Panc1 (cell line): ENCODE data around the gene ADH7. TPM values are rescaled to one million over a fixed set of nuclear protein-coding genes. Genes with fewer than 3 reads are reported as not detected.

Source experiments
- ATAC-seq: fragments of 200-7000 bp; cut with Tn5 transposase; 2 replicates; pipeline ENCODE4 v1.9.1; 2020; ENCODE audit warnings: mild to moderate bottlenecking, moderate library complexity
- BruUV-seq: library from RNA; stranded (reverse); fragments of 400-500 nt; replicated peaks from 2 replicates; lab custom pipeline; 2021; lab: Mats Ljungman, UMichigan
- CTCF ChIA-PET: fragments of 300-600 bp; sonication (Branson Sonifier 250); formaldehyde crosslinking; loops from one replicate; lab custom pipeline; 2022; ENCODE audit warnings: antibody characterized with exemption; lab: Charles Lee
- POLR2A ChIA-PET: fragments of 300-600 bp; sonication (Branson Sonifier 250); formaldehyde crosslinking; loops from one replicate; lab custom pipeline; 2022; ENCODE audit warnings: antibody characterized with exemption; lab: Charles Lee
- DNase-seq: peaks from one replicate; pipeline ENCODE4 v3.0.0-alpha.2; 2010; ENCODE audit warnings: low read depth, low spot score
- H3K27ac ChIP-seq: 2 replicates; pipeline ENCODE4 v1.5.1; 2011; ENCODE audit warnings: mild to moderate bottlenecking, low read length, inconsistent platforms
- H3K27me3 ChIP-seq: fragments of 200-500 bp; sonication (Bioruptor generic); 2 replicates; pipeline ENCODE4 v1.6.0; 2014; ENCODE audit warnings: low read length, inconsistent platforms; ENCODE audit not compliant: control insufficient read depth, insufficient read depth
- H3K36me3 ChIP-seq: fragments of 200-500 bp; sonication (Bioruptor generic); 2 replicates; pipeline ENCODE4 v1.5.1; 2014; ENCODE audit warnings: inconsistent platforms, mild to moderate bottlenecking, low read length, moderate library complexity; ENCODE audit not compliant: control insufficient read depth, insufficient read depth
- H3K4me1 ChIP-seq: 2 replicates; pipeline ENCODE4 v1.5.1; 2011; ENCODE audit warnings: inconsistent platforms, mild to moderate bottlenecking, low read length, moderate library complexity; ENCODE audit not compliant: control insufficient read depth, insufficient read depth
- H3K4me3 ChIP-seq, 2 experiments: 2 replicates each; pipeline ENCODE4 v1.5.1; 2011 to 2012; ENCODE audit warnings: low read depth in 2 of 2, low read length in 2 of 2, mild to moderate bottlenecking in 2 of 2, inconsistent platforms in 1 of 2, moderate library complexity in 1 of 2
- H3K9me3 ChIP-seq: fragments of 200-500 bp; sonication (Bioruptor generic); 2 replicates; pipeline ENCODE4 v1.5.1; 2014; ENCODE audit warnings: low read depth, mild to moderate bottlenecking, inconsistent platforms, low read length, moderate library complexity; ENCODE audit not compliant: control insufficient read depth, insufficient read depth
- POLR2AphosphoS5 ChIP-seq: IDR thresholded peaks from 2 replicates; pipeline ENCODE4 v1.6.1; 2012; ENCODE audit warnings: mild to moderate bottlenecking, low read depth, low read length, moderate library complexity
- SIN3A ChIP-seq: IDR thresholded peaks from 2 replicates; pipeline ENCODE4 v1.6.1; 2012; ENCODE audit warnings: low read depth, mild to moderate bottlenecking, low read length, moderate library complexity, borderline replicate concordance; ENCODE audit not compliant: insufficient read depth
- TCF7L2 ChIP-seq: IDR thresholded peaks from 2 replicates; pipeline ENCODE4 v1.6.1; 2011; ENCODE audit warnings: mild to moderate bottlenecking, low read depth, low read length, inconsistent platforms
- in situ Hi-C: cut with HindIII; loops from 2 replicates; pipeline ENCODE4 v1.10.0; 2016; ENCODE audit warnings: low sequenced_read_pairs, low pct_unique_long_range_greater_than_20kb
- intact Hi-C: fragments of 100-400 bp; cut with micrococcal nuclease; formaldehyde crosslinking; loops from one replicate; pipeline ENCODE4 v1.10.0; 2022; ENCODE audit not compliant: unreplicated experiment
- total RNA-seq: library from RNA; stranded (reverse); gene quantifications from one replicate; pipeline ENCODE4 v1.2.1, GENCODE V29; 2021; ENCODE audit not compliant: unreplicated experiment
- TF ChIP-seq, protein P1 (sequence below), 2 experiments: IDR thresholded peaks; 2 replicates each; pipeline ENCODE4 v1.6.1; 2011 to 2012; ENCODE audit warnings: low read depth in 2 of 2, control low read depth in 1 of 2, low read length in 1 of 2, mild to moderate bottlenecking in 1 of 2, moderate library complexity in 1 of 2; ENCODE audit not compliant: insufficient read depth in 1 of 2
- TF ChIP-seq, protein P2 (sequence below): fragments of 450-650 bp; IDR thresholded peaks from 2 replicates; pipeline ENCODE4 v1.5.1; 2017; ENCODE audit warnings: mild to moderate bottlenecking

Gene ADH7
- total RNA-seq, 1 experiment from 2014 or later = not detected

DNA sequence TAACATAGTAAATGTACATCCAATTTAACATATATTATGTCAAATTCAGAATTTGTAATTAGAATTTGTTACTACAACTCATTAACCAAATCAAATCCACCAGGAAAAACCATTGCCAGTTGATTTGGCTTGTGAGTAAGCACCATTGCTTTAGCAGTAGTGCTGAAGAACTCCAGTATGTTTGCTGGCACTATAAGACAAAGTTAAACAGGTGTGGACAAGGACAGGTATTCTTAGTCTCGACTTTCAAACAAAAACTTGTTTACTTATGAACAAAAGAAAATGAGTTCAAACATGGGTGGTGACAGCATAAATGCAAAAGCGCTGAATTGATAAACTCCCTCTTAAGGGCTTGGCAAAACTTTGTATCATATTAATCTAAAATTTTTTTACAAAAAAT is 1.3 kb upstream of the ADH7 start:
- no peak for DNase-seq
- in situ Hi-C loops = no loop called here
- Histone ChIP-seq H3K36me3 (no peaks in the 10 kb centered on the region), H3K4me1 (no peaks in the 10 kb centered on the region), H3K9me3 (no peaks in the 10 kb centered on the region), H3K4me3 (no peak overlapping the region), H3K27me3 (no peaks in the 10 kb centered on the region), H3K27ac (no peak overlapping the region)
- BruUV-seq = no TSS peak
- POLR2A ChIA-PET = no interaction called here
- no peak for ATAC-seq
- CTCF ChIA-PET = no interaction called here
- TF ChIP-seq, protein P1, sequence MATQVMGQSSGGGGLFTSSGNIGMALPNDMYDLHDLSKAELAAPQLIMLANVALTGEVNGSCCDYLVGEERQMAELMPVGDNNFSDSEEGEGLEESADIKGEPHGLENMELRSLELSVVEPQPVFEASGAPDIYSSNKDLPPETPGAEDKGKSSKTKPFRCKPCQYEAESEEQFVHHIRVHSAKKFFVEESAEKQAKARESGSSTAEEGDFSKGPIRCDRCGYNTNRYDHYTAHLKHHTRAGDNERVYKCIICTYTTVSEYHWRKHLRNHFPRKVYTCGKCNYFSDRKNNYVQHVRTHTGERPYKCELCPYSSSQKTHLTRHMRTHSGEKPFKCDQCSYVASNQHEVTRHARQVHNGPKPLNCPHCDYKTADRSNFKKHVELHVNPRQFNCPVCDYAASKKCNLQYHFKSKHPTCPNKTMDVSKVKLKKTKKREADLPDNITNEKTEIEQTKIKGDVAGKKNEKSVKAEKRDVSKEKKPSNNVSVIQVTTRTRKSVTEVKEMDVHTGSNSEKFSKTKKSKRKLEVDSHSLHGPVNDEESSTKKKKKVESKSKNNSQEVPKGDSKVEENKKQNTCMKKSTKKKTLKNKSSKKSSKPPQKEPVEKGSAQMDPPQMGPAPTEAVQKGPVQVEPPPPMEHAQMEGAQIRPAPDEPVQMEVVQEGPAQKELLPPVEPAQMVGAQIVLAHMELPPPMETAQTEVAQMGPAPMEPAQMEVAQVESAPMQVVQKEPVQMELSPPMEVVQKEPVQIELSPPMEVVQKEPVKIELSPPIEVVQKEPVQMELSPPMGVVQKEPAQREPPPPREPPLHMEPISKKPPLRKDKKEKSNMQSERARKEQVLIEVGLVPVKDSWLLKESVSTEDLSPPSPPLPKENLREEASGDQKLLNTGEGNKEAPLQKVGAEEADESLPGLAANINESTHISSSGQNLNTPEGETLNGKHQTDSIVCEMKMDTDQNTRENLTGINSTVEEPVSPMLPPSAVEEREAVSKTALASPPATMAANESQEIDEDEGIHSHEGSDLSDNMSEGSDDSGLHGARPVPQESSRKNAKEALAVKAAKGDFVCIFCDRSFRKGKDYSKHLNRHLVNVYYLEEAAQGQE (IDR thresholded peaks at IDR 0.05; ENCODE audit: insufficient read depth in 1 of 2, low read depth in 2 of 2, low read length in 1 of 2) = no peak
- TF ChIP-seq TCF7L2 (no peak), POLR2AphosphoS5 (no peak), SIN3A (no peak)
- TF ChIP-seq, protein P2, sequence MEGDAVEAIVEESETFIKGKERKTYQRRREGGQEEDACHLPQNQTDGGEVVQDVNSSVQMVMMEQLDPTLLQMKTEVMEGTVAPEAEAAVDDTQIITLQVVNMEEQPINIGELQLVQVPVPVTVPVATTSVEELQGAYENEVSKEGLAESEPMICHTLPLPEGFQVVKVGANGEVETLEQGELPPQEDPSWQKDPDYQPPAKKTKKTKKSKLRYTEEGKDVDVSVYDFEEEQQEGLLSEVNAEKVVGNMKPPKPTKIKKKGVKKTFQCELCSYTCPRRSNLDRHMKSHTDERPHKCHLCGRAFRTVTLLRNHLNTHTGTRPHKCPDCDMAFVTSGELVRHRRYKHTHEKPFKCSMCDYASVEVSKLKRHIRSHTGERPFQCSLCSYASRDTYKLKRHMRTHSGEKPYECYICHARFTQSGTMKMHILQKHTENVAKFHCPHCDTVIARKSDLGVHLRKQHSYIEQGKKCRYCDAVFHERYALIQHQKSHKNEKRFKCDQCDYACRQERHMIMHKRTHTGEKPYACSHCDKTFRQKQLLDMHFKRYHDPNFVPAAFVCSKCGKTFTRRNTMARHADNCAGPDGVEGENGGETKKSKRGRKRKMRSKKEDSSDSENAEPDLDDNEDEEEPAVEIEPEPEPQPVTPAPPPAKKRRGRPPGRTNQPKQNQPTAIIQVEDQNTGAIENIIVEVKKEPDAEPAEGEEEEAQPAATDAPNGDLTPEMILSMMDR = no peak
- intact Hi-C loops = no loop called here

DNA sequence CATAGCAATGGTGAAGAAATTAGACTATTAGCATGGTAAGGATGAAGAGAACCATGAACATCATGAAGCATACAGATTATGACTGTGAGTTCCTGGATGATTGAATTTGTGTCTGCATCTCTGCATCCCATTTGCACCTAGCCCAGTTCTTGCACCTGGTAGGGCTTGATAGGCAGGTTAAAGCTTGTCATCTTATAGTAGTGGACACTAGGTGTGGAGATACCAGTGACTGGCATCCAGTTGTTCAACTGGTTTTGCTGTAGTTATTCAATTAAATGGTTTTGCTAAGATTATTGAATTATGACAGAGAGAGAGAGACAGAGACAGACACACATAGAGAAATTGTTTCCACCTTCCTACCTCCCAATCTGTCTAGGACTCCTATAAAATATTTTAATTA is 5.0 kb downstream of the ADH7 start:
- POLR2A ChIA-PET = interaction anchor here (0.6 kb wide), 1 partner anchor 1899 kb away, joined by 3 read pairs; no protein-coding TSS in a partner anchor
- ATAC-seq = no peak
- intact Hi-C loops (no loop called here), in situ Hi-C loops (no loop called here)
- no peak overlapping the region for H3K4me3 ChIP-seq
- DNase-seq = no peak
- H3K27ac ChIP-seq = no peak overlapping the region
- CTCF ChIA-PET = no interaction called here
- H3K9me3 ChIP-seq = no peaks in the 10 kb centered on the region
- no peaks in the 10 kb centered on the region for H3K4me1 ChIP-seq
- BruUV-seq = no TSS peak
- TF ChIP-seq TCF7L2 = no peak
- no peak for TF ChIP-seq SIN3A
- no peak for TF ChIP-seq POLR2AphosphoS5
- TF ChIP-seq, protein P2 = no peak
- TF ChIP-seq, protein P1 (IDR thresholded peaks at IDR 0.05; ENCODE audit: insufficient read depth in 1 of 2, low read depth in 2 of 2, low read length in 1 of 2) = no peak
- no peaks in the 10 kb centered on the region for H3K36me3 ChIP-seq
- no peaks in the 10 kb centered on the region for H3K27me3 ChIP-seq
